SU-DHL-6 (cell line): ENCODE data around the gene IFIT5.

ENCODE experiments used
- H2AFZ ChIP-seq: fragments of 200-600 bp; sonication (generic); 2 replicates; pipeline ENCODE4 v1.6.1; 2014; ENCODE audit warnings: low read depth, mild to moderate bottlenecking, moderate library complexity, mixed read lengths, antibody characterized with exemption, low read length; ENCODE audit not compliant: severe bottlenecking
- H3F3A ChIP-seq: fragments of 200-600 bp; shearing (Covaris generic); 2 replicates; pipeline ENCODE4 v1.6.0; 2016; ENCODE audit warnings: antibody characterized with exemption, mild to moderate bottlenecking; ENCODE audit not compliant: insufficient read depth
- H3K27ac ChIP-seq: fragments of 200-600 bp; sonication (generic); 2 replicates; pipeline ENCODE4 v1.5.1; 2016; ENCODE audit warnings: low read depth, mild to moderate bottlenecking, low read length, moderate library complexity, mixed read lengths
- H3K27me3 ChIP-seq: fragments of 200-600 bp; sonication (generic), shearing (Covaris generic); 2 replicates; pipeline ENCODE4 v1.6.0; 2014; ENCODE audit warnings: mild to moderate bottlenecking, low read length
- H3K36me3 ChIP-seq: fragments of 200-600 bp; sonication (generic); 2 replicates; pipeline ENCODE4 v1.6.1; 2014; ENCODE audit warnings: mild to moderate bottlenecking, low read length, mixed read lengths
- H3K4me2 ChIP-seq: fragments of 300-600, 200-600 bp; shearing (Covaris generic), sonication (generic); 2 replicates; pipeline ENCODE4 v1.6.0; 2014; ENCODE audit warnings: low read length, low read depth, mild to moderate bottlenecking; ENCODE audit not compliant: poor library complexity, severe bottlenecking
- H3K4me3 ChIP-seq: fragments of 200-600 bp; sonication (generic); 2 replicates; pipeline ENCODE4 v1.5.1; 2014; ENCODE audit warnings: antibody characterized with exemption, low read length, mild to moderate bottlenecking, mixed read lengths; ENCODE audit not compliant: insufficient read depth, poor library complexity, severe bottlenecking
- H3K79me2 ChIP-seq: fragments of 200-600 bp; sonication (generic); 2 replicates; pipeline ENCODE4 v1.6.1; 2014; ENCODE audit warnings: mild to moderate bottlenecking, low read length, moderate library complexity; ENCODE audit not compliant: insufficient read depth
- H3K9ac ChIP-seq: fragments of 200-600 bp; sonication (generic); 2 replicates; pipeline ENCODE4 v1.7.0; 2014; ENCODE audit warnings: mild to moderate bottlenecking, low read length
- H3K9me2 ChIP-seq: fragments of 200-600 bp; sonication (generic); replicated peaks from 2 replicates; pipeline ENCODE4 v1.6.1; 2014; ENCODE audit warnings: low read length; ENCODE audit not compliant: insufficient read depth
- H3K9me3 ChIP-seq: fragments of 200-600 bp; sonication (generic); 2 replicates; pipeline ENCODE4 v1.6.1; 2014; ENCODE audit warnings: low read length, mixed read lengths; ENCODE audit not compliant: insufficient read depth
- H4K20me1 ChIP-seq: fragments of 200-600 bp; sonication (generic); 2 replicates; pipeline ENCODE4 v1.6.1; 2014; ENCODE audit warnings: low read depth, mild to moderate bottlenecking, antibody characterized with exemption, low read length, moderate library complexity, mixed read lengths
- CTCF ChIP-seq: fragments of 200-600 bp; sonication (generic); IDR thresholded peaks from one replicate; pipeline ENCODE4 v1.5.1; 2017; ENCODE audit warnings: antibody characterized with exemption, mild to moderate bottlenecking, low read length, moderate library complexity; ENCODE audit not compliant: insufficient read depth, poor library complexity, severe bottlenecking
- EZH2phosphoT487 ChIP-seq: fragments of 200-600 bp; sonication (generic), shearing (Covaris generic); conservative IDR thresholded peaks from 2 replicates; pipeline ENCODE4 v1.6.1; 2018; ENCODE audit warnings: mild to moderate bottlenecking, antibody characterized with exemption, low read length, moderate library complexity, mixed read lengths

IFIT5 gene

DNA sequence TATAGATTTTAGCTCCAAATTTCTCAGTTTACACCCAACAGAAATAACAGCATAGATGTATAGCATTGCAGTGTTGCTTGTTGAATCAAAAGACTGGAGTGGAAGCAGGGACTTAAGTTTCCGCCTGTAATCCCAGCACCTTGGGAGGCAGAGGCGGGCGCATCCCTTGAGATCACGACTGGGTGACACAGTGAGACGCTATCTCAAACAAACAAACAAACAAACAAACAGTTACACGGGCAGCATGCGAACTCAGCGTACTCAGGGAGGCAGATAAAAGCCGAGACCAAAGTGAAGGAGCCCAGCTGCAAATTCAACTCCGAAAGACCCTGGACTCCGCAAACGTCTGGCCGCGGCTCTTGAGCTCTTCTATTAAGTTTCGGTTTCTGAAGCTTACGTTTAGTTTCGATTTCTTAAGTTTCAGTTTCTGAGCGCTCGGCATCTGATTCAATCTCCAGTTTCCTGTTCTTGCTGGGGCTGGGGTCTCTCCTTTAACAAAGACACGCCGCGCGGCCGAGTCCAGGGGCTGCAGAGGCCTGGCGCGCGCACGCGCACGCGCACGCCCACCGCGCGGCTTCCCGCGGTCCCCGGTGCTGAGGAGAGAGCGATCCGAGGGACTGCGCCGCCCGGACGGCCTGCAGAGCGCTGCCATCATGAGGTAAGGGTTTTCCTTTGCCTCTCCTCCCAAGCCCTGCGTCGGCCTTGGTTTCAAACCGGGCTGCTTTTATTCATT, at the start of gene IFIT5:
Gene IFIT5 (plus strand): TSS at position 423 of the 733 bp plus-strand sequence. CDS start 231 bp downstream, at position 654.
- H4K20me1 ChIP-seq, result no peaks in the 10 kb centered on the region
- H3K27me3 ChIP-seq, result no peaks in the 10 kb centered on the region
- TF ChIP-seq CTCF (no peak), EZH2phosphoT487 (no peak)
- H3K9ac ChIP-seq, result peak within 1 kb of the TSS; percentile 51
- peak within 1 kb of the TSS; percentile 62 for H3K4me2 ChIP-seq
- H3K9me3 ChIP-seq, result no peaks in the 10 kb centered on the region
- H3K9me2 ChIP-seq, result no peaks in the 10 kb centered on the region
- H3K4me3 ChIP-seq, result peak within 1 kb of the TSS; percentile 58
- H3F3A ChIP-seq, result no peaks in the 10 kb centered on the region
- no peak within 1 kb of the TSS for H3K27ac ChIP-seq
- H2AFZ ChIP-seq, result peak within 1 kb of the TSS; percentile 94
- H3K36me3 ChIP-seq, result no peaks in the 10 kb centered on the region
- no peaks in the 10 kb centered on the region for H3K79me2 ChIP-seq

DNA sequence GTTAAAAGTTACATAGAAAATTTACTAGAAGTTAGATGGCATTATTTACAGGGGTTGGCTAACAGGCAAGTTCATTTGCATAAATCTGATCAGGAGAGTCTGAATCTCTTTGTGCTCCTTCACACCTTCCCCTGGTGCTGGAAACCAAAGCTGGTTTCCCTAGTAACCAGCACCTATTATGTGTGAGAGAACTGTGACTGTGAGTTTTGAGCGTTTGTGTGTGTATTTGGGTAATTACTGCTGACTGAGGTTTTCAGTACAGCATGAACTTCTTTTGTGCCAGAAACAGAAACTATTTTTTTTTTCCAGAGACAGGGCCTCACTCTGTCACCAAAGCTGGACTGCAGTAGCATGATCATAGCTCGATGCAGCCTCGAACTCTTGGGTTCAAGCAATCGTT, 46.8 kb upstream of the IFIT5 start:
- Histone ChIP-seq H3K27ac (no peak overlapping the region), H3K9ac (no peak overlapping the region), H3K79me2 (no peaks in the 10 kb centered on the region), H3K9me3 (no peaks in the 10 kb centered on the region), H3K4me3 (no peak overlapping the region), H3K9me2 (no peaks in the 10 kb centered on the region), H2AFZ (no peak overlapping the region), H3K36me3 (no peaks in the 10 kb centered on the region), H3K27me3 (no peaks in the 10 kb centered on the region), H4K20me1 (no peaks in the 10 kb centered on the region), H3F3A (no peaks in the 10 kb centered on the region), H3K4me2 (no peak overlapping the region)
- TF ChIP-seq CTCF (no peak), EZH2phosphoT487 (no peak)

- H3F3A ChIP-seq, result no peaks in the 10 kb centered on the region
- no peaks in the 10 kb centered on the region for H3K79me2 ChIP-seq
- H2AFZ ChIP-seq, result no peak overlapping the region
- no peaks in the 10 kb centered on the region for H3K27me3 ChIP-seq
- TF ChIP-seq EZH2phosphoT487, result no peak
- TF ChIP-seq CTCF, result no peak
- no peaks in the 10 kb centered on the region for H3K36me3 ChIP-seq
- H3K4me3 ChIP-seq, result no peak overlapping the region
- H3K9me3 ChIP-seq, result no peaks in the 10 kb centered on the region
- no peak overlapping the region for H3K4me2 ChIP-seq
- H3K9me2 ChIP-seq, result no peaks in the 10 kb centered on the region
- H4K20me1 ChIP-seq, result no peaks in the 10 kb centered on the region
- H3K9ac ChIP-seq, result no peak overlapping the region
- no peak overlapping the region for H3K27ac ChIP-seq
Measured at GRCh38 chr10:89368129-89368528, 46.2 kb upstream of the IFIT5 start.
